Colon (tissue), 2 donors: Measurements from ENCODE around the gene ZSWIM4.

ENCODE experiments used
- FAIRE-seq: peaks from 2 replicates; lab custom pipeline; 2012; peaks lifted over from hg19 to GRCh38; lab: Jason Lieb, UNC
- donor health status: control.
- donor health status: control.

ZSWIM4 gene

DNA sequence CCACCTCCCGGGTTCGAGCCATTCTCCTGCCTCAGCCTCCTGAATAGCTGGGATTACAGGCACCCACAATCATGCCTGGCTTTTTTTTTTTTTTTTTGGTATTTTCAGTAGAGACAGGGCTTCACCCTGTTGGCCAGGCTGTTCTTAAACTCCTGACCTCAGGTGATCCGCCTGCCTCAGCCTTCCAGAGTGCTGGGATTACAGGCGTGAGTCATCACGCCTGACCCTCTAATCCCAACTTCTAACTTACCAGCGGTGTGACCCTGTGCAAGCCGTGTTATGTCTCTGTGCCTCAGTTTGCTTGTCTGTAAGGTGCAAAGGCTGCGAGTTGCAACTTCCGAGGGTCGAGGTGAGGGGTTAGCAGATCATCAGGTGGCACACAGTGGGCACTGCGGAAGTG, 17.3 kb downstream of the ZSWIM4 start:
- FAIRE-seq: no peak

DNA sequence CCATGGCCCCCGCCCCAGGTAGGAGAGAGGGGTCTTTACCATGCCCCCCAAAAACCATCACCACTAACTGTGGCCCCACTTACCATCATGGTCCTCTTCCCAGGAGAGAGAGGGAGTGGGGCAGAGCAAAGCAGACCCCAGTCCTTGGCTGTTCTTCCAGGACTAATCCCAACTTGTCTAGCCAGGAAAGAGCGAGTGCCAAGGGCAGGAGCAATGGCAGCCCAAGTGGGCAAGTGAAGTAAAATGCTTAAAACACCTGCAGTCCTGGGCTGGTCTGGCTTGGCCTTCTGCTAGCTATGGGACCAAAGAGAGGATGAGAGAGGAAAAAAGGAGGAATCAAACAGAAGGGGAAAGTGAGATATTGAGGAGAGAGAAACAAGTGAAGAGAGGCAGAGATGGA, 17.9 kb downstream of the ZSWIM4 start:
- no peak for FAIRE-seq

DNA sequence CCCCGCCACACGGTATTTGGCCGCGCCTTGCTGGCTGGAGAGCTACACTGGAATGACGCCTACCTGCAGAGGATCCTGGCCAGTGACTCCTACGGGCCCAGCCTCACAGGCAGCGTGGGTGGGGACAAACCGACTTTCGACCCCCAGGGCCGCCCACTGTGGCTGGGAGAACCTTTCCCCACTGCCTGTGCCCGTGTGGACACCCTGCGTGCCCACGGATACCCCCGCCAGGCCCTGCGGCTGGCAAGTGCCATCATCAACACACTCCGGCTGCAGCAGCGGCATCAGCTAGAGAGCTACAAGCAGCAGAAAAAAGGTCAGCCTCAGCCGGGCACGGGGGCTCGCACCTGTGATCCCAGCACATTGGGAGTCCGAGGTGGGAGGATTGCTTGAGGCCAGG, 19.3 kb downstream of the ZSWIM4 start:
- FAIRE-seq: no peak

DNA sequence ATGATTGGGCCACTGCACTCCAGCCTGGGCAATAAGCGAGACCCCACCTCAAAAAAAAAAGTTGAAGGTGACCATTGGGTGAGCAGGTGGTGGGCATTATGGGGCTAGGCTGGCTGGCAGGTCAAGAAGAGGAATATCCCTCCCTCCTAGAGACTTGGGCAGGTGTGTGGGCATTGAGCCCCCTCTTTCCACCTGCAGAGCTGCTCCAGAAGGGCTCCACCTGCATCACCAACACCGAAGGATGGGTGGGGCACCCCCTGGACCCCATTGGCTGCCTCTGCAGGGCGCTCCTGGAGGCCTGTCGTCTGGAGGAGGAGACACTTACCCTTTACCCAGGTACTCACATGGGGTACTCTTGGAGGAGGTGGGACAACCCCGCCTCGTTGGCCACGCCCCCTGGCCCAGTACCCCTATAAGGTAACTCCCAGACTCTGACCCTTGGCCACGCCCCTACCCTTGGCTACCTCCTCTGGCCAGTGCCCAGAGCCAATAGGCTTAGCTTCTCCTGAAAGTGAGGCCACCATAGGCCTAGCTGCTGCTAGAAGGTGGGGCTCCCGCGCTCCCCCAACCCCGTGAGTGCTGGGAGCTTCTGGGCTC, 21.9 kb downstream of the ZSWIM4 start:
- FAIRE-seq: no peak

GRCh38 chr19:13817615-13818371, 22.6 kb downstream of the ZSWIM4 start:
- FAIRE-seq: no peak

DNA sequence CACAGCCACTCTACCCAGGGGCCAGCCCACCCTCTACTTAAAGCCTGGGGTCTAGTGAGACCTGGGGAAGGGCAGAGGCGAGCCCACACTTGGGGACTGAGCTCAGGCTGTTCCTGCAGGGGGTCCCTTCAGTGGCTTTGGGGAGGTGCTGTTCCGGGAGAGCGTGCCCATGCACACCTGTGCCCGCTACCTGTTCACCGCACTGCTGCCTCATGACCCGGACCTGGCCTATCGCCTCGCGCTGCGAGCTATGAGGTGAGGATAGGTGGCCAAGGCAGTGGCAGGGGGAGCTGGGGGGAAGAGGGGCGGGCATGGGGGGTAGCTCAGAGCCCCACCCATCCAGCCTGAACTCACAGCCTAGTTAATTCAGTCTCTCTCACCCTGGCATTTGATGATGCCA, 24.0 kb downstream of the ZSWIM4 start:
- FAIRE-seq: no peak

GRCh38 chr19:13821292-13821691, 26.0 kb downstream of the ZSWIM4 start:
- FAIRE-seq: no peak

DNA sequence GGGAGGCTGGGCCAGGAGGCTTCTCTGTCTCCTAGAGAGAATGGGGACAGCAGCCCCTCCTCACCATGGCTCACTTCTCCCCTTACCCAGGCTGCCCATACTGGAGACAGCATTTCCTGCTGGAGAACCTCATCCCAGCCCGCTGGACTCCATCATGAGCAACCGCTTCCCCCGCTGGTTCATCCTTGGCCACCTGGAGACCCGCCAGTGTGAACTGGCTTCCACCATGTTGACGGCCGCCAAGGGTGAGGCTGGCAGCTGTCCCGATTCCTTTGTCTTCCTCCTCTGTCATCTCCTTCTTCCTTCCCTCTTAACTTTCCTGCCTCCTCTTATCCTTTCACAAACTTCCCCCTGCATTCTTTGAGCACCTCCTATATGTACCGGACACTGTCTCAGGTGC, 28.0 kb downstream of the ZSWIM4 start:
- FAIRE-seq: no peak

DNA sequence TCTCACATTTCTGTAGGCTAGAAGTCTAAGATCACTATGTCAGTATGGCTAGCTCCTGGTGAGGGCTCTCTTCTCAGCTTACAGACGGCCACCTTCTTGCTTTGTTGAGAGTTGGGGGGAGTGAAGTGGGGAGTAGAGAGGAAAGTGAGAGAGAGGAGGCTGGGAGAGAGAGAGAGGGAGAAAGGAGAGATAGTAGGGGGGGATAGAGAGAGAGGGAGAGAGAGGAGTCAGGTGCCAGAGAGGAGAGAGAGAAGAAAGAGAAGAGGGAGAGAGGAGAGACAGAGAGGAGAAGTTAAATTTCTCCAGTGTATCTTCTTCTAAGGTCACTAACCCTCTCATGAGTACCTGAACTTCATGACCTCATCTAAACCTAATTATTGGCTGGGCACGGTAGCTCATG, 28.7 kb downstream of the ZSWIM4 start:
- FAIRE-seq: no peak

DNA sequence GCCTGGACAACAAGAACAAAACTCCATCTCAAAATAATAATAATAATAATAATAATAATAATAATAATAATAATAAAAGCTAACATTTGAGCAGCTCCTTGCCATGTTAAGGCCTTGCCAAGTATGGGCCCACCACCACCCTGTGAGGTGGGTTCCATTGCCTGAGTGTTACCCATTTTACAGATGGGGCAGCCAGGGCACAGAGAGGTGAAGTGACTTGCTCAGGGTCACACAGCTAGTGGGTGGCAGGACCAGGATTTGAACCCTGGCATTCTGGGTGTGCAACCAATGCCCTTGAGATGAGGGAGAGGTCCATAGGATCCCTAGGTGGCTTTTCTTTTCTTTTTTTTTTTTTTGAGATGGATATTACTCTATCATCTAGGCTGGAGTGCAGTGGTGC, 29.5 kb downstream of the ZSWIM4 start:
- no peak for FAIRE-seq

DNA sequence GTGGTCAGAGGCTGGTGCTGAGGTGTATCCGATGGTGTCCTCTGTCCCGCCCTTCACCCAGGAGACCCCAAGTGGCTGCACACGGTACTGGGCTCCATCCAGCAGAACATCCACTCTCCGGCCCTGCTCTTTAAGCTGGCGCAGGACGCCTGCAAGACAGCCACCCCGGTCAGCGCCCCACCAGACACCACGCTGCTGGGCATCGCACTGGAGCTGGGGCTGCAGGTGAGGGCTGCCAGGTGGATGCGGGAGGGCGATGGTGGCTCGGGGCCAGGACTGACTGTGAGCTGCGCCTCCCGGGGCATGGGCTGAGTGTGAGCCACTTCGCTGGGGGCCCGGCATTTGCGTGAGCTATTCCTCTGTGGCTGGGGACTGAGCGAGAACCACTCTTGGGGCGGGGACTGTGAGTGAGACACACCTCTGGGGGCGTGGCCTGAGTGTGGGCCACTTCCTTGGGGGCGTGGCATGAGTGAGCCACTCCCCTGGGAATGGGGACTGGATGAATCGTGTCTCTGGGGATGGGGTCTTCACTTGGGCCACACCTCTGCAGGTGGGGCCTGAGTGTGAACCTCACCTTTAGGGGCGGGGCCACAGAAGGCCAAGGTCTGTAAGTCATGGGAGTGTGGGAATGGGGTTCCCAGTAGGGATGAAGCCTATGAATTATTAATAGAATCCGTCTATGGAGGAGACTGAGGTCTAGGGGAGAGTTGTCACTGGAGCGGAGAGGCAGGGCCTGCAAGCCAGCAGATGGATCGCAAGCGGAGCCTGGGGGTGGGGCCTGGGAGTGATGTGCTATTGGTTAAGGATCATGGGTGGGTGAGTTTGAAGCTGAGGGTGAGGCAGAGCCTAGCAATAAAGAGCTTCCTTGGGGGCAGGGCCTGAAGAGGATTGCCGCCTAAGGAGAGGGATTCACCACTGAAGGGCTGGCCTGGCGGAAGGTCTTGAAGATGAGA, 30.5 kb downstream of the ZSWIM4 start:
- no peak for FAIRE-seq

GRCh38 chr19:13826652-13827235, 31.5 kb downstream of the ZSWIM4 start:
- no peak for FAIRE-seq

DNA sequence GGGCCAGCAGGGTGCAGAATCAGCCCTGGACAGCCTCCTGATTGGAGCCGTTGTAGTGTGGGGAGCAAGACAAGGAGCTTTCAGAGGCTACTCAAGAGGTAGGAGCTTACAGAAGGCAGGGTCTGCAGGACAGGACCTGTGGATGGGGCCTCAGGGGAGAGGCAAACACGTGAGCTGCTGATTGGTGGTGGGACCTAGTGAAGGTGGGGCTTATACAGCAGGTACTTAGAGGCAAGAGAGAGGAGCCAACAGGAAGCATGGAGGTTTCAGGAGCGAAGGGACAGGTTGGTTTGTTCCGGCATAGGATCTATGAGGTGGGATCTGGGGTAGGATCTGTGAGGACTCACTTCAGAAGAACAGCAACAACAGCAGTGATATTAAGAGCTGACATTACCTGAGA, 32.4 kb downstream of the ZSWIM4 start:
- no peak for FAIRE-seq

DNA sequence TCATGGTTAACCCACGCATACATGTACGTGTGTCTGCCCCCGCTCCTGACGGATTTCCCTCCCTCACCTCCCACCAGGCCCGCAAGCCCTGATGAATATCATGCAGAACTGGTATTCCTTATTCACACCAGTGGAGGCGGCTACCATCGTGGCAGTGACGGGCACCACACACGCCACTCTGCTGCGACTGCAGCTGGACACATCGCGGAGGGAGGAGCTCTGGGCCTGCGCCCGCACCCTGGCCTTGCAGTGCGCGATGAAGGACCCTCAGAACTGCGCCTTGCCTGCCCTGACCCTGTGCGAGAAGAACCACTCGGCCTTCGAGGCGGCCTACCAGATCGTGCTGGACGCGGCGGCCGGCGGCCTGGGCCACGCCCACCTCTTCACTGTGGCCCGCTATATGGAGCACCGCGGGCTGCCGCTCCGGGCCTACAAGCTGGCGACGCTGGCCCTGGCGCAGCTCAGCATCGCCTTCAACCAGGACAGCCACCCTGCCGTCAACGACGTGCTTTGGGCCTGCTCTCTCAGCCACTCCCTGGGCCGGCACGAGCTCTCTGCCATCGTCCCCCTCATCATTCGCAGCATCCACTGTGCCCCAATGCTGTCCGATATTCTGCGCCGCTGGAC, 35.0 kb downstream of the ZSWIM4 start:
- no peak for FAIRE-seq

DNA sequence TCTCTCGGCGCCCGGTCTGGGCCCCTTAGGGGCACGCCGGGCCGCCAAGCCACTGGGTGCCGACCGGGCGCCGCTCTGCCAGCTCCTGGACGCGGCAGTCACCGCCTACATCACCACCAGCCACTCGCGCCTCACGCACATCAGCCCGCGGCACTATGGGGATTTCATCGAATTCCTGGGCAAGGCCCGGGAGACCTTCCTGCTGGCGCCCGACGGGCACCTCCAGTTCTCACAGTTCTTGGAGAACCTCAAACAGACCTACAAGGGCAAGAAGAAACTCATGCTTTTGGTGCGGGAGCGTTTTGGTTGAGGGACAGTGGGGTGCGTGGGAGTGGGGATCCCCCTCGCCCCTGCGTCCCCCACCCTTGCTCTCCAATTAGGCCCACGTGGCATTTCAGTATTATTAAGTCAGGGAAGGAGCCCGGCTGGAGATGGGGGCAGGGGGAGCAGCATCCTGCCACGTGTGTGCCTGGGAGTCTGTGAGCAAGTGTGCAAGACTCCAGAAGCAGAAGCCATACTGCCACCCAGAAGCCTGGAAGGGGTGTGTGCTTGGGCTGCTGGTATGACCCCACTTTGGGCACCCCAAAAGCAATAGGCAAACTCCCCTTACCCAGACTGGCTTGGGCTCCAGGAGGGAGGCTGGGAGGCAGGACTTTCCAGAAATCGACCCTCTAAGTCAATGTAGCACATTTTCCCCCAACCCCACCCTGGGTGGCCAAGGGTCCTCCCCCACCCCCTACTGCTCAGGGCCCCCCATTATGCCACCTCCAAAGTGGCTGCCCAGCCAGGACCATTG, 35.7 kb downstream of the ZSWIM4 start:
- no peak for FAIRE-seq

DNA sequence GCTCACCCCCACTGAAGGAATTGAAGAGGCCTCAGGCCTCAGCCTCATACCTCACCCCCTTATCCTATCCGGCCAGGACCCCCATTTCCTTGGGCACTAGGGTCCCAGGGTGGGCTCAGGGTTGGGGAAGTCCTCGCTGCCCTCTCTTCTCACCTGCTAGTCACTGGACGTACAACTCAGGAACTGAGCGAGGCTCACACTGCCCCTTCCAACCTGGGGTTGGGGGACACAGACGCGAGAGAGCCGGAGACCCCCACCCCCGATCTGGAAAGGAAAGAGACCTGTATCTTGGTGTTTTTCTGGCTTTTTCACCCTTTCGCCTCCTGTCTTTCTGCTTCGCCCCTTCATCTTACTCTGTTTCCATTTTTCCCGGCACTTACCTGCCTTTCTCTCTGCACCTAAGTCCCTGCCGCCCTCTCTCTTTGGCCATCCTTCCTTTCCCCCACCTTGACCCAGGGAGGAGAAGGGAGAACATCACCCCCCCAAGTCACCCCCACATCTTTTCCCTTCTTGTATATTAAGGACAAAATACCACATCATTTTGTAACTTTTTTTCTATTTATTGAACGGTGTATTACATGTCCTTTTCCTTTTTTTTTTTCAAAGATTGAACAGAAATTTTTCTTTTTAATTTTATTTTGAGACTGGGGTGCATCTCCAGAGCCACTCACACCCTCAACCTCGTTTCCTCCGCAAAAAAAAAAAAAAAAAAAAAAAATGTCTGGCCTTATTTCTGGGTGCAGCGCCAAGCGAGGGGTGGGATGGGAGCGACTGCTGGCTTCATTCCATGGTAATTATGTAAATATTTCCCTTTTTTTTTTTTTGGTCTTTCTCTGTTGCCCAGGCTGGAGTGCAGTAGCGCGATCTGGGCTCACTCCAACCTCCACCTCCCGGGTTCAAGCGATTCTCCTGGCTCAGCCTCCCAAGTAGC, 36.6 kb downstream of the ZSWIM4 start:
- no peak for FAIRE-seq

- no peak for FAIRE-seq
Measured at GRCh38 chr19:13833330-13834243, 38.3 kb downstream of the ZSWIM4 start.

DNA sequence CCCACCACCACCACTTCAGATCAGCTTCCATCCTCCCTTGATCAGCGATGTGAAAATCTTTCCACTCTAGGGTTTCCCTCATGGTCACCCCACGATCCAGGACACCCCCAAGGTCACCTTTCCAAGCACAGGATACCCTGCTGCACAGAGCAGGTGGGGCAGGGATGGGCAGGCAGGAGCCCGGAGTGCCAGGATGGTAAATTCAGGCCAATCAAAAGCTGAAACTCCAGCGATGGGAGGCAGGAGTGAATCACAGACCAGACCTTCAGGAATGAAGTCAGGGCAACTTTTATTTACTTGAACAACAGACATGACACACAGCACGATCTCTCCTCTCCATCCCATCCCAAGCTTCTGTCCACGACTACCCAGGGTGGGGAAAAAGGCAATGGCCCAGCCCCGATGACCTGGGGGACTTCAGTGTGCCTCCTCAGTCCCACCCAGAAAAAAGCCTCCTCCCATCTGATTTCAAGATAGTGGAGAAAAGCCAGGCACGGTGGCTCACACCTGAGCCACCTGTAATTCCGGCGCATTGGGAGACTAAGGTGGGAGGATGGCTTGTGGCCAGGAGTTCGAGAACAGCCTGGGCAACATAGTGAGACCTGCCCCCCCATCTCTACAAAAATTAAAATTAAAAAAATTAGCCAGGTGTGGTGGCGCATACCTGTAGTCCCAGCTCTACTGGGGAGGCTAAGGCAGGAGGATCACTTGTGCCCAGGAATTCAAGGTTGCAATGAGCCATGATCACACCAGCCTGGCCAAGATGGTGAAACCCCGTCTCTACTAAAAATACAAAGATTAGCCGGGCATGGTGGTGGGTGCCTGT, 39.2 kb downstream of the ZSWIM4 start:
- FAIRE-seq: no peak
